GM12891 (cell line): ENCODE measurements around the gene CCSAP.
"Not testable (repeated sequence)": the region's sequence is repeated elsewhere in the genome, so short reads cannot be mapped to it uniquely, and the experiment has no call there.

Source experiments
- DNase-seq: peaks from one replicate; pipeline ENCODE4 v3.0.0; 2011; ENCODE audit warnings: low spot score; ENCODE audit not compliant: insufficient read length
- FAIRE-seq: peaks from 2 replicates; lab custom pipeline; 2011; peaks lifted over from hg19 to GRCh38; lab: Jason Lieb, UNC
- PAX5 ChIP-seq: IDR thresholded peaks from 2 replicates; pipeline ENCODE4 v1.6.1; 2011; ENCODE audit warnings: low read length, moderate library complexity, mild to moderate bottlenecking; ENCODE audit not compliant: insufficient read depth, severe bottlenecking
- POLR2A ChIP-seq: IDR thresholded peaks from 2 replicates; pipeline ENCODE4 v1.6.1; 2011; ENCODE audit warnings: low read depth, low read length, control low read depth
- POLR2AphosphoS5 ChIP-seq: IDR thresholded peaks from 2 replicates; pipeline ENCODE4 v1.6.1; 2011; ENCODE audit warnings: low read depth, low read length, control low read depth
- POU2F2 ChIP-seq: IDR thresholded peaks from 2 replicates; pipeline ENCODE4 v1.6.1; 2011; ENCODE audit warnings: low read depth, mild to moderate bottlenecking, control low read depth, low read length, moderate library complexity
- SPI1 ChIP-seq: IDR thresholded peaks from 2 replicates; pipeline ENCODE4 v1.6.1; 2011; ENCODE audit warnings: low read depth, low read length, control low read depth
- TAF1 ChIP-seq: IDR thresholded peaks from 2 replicates; pipeline ENCODE4 v1.6.1; 2011; ENCODE audit warnings: low read depth, low read length, control low read depth

The CCSAP gene

DNA sequence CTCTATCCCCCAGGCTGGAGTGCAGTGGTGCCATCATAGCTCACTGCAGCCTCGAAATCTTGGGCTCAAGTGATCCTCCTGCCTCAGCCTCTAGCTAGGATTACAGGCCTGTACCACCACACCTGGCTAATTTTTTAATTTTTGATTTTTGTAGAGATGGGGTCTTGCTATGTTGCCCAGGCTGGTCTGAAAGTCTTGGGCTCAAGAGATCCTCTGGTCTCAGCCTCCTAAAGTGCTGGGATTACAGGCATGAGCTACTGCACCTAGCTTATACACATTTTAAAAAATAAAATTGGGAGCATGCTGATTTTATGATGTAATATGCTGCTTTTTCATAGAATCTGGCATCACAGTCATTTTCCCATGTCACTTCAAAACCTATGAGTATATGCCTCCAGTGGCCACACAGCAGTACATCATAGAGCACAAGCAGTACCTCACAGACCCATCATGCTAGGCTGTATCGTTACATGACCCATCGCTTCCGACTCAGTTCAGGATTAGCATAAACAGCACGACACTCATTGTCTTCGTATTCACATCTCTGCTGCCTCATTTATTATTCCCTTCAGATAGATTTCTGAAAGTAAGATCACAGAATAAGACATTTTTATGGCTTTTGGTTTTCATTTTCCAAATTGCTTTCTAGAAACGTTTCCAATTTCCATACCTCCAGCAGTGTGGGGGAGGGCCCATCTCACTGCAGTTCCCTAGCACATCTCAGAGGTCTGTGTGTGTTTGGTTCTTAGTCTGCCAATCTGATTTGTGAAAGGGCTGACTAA lies 35.9 kb upstream of the CCSAP start:
- DNase-seq = no peak
- FAIRE-seq = no peak
- no peak for TF ChIP-seq SPI1
- TF ChIP-seq POLR2AphosphoS5 = no peak
- TF ChIP-seq POU2F2 = no peak

- DNase-seq, FAIRE-seq: not testable (repeated sequence)
Measured at GRCh38 chr1:229378035-229378434, 35.2 kb upstream of the CCSAP start.

GRCh38 chr1:229377429-229377828 lies 34.6 kb upstream of the CCSAP start:
- TF ChIP-seq TAF1 = no peak
- no peak for TF ChIP-seq POU2F2
- no peak for TF ChIP-seq PAX5
- no peak for TF ChIP-seq SPI1
- TF ChIP-seq POLR2AphosphoS5 = no peak
- TF ChIP-seq POLR2A = no peak
- FAIRE-seq (no peak), DNase-seq (no peak)

DNA sequence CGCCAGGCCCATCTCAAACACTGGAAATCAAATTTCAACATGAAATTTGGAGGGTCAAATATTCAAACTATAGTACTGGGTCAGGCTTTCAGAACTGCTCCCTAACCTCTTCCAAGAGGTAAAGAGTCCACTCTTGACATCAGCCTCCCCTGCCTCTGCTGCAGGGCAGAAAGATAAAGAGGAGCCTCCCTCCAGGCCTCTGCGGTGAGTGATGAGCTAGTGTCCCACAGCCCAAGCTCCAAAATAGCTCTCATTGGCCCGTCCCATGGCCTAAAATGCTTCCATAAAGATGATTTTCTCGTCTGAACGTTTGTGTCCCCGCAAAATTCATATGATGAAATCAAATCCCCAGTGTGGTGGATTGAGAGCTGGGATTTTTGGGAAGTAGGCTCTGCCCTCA lies 33.7 kb upstream of the CCSAP start:
- FAIRE-seq (no peak), DNase-seq (no peak)
- TF ChIP-seq SPI1 = no peak
- TF ChIP-seq PAX5 = no peak

GRCh38 chr1:229374485-229374884 lies 31.6 kb upstream of the CCSAP start:
- TF ChIP-seq SPI1 = no peak
- no peak for TF ChIP-seq POLR2AphosphoS5
- TF ChIP-seq TAF1 = no peak
- FAIRE-seq = no peak
- DNase-seq = no peak

- FAIRE-seq = no peak
- DNase-seq = no peak
- TF ChIP-seq POLR2AphosphoS5 = no peak
Measured at GRCh38 chr1:229373395-229373794, 30.5 kb upstream of the CCSAP start.

DNA sequence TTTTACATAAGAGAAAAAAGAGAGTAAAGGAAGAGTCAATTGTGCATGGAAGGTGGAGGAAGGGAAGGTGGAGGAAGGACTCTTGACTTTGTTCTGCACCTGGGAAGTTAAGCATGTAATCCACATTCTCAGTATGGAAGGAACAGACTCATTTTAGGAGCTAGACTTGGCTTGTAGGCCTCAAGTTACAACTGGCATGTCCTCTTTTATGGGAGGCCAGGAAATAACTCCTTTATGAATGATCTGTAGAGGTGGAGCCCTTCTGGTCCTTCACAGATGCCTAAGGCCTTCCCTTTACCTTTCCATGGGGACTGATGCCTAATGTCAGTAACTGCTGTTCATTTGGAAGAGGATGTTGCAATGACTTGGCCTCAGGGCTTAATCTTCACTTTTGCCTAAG lies 29.4 kb upstream of the CCSAP start:
- DNase-seq = no peak
- TF ChIP-seq PAX5 (no peak), TAF1 (no peak), POLR2A (no peak), SPI1 (no peak), POU2F2 (no peak), POLR2AphosphoS5 (no peak)
- no peak for FAIRE-seq

- DNase-seq (no peak), FAIRE-seq (no peak)
- TF ChIP-seq POLR2AphosphoS5 (no peak), PAX5 (no peak), TAF1 (no peak), POLR2A (no peak), POU2F2 (no peak), SPI1 (no peak)
Measured at GRCh38 chr1:229371624-229372023, 28.8 kb upstream of the CCSAP start.

- TF ChIP-seq POLR2A = no peak
- no peak for TF ChIP-seq POU2F2
- TF ChIP-seq POLR2AphosphoS5 = no peak
- no peak for TF ChIP-seq SPI1
- no peak for TF ChIP-seq PAX5
- DNase-seq (no peak), FAIRE-seq (peak; percentile 67)
Measured at GRCh38 chr1:229370601-229371021, 27.8 kb upstream of the CCSAP start.

DNA sequence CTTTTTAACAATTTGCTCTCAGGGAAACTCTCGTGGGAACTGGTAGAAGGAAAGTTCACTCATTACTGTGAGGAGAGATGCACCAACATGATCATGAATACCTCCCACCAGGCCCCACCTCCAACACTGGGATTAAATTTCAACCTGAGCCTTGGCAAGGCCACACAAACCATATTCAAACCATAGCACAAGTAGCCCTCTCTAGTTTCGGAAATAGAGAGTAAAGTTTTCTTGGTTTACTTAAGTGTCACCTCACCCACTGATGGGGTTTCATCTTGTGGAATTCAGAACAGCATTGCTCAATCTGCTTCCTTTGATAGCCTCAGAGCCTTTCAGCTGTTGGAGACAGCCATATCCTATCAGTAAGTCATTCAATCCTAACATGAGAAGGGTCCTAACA lies 25.5 kb upstream of the CCSAP start:
- FAIRE-seq = no peak
- TF ChIP-seq POU2F2 = no peak
- no peak for TF ChIP-seq PAX5
- no peak for TF ChIP-seq TAF1
- TF ChIP-seq POLR2A = no peak
- no peak for TF ChIP-seq SPI1
- TF ChIP-seq POLR2AphosphoS5 = no peak
- no peak for DNase-seq

GRCh38 chr1:229365569-229365968 lies 22.7 kb upstream of the CCSAP start:
- no peak for FAIRE-seq
- DNase-seq = no peak
- TF ChIP-seq POLR2A (no peak), PAX5 (no peak), TAF1 (no peak), POLR2AphosphoS5 (no peak), POU2F2 (no peak), SPI1 (no peak)
